ENCODE data around the gene CT83.

Gene CT83, protein sequence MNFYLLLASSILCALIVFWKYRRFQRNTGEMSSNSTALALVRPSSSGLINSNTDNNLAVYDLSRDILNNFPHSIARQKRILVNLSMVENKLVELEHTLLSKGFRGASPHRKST

DNA sequence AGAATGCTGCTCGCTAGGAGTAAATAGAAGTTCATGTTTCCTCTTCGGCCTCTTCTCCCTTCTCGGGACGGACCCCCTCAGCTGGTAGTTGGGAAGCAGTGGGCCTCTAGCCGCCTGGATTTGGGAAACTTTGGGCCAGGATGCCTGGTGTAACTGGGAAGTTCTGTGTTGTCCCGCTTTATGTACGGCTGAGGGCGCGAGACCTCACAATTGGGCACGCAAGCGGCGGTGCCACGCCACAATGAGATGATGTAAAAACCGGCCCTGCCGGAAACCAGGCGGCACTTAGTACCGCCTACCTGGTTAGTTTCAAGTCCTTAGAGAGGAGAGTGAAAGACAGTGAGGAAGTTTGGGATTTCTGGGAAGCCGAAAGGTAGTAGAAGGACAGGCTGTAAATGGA lies at the start of gene CT83:
Gene CT83 (minus strand): TSS at position 155 of the 400 bp plus-strand sequence. CDS start 120 bp downstream, at position 35.
- no peak for DNase-seq

DNA sequence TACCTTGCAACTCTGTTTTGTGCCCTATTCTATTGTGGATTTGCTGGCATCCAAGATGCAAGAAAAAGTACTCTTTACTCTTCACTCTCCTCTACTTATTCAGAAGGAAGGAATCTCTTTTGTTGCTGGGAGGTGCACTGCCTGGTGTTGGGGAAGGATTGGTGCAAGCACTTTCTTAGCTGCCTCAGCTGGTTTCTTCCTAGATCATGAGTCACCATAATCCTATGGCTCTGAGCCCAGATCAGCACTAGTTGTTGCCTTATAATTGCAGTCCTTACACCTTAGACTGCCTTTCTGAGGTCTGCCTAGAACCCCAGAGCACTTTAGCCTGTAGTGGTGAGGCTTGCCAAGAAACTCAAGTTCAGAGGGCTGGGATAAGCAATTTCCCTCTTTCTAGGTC lies 37.0 kb upstream of the CT83 start:
- DNase-seq: no peak

DNA sequence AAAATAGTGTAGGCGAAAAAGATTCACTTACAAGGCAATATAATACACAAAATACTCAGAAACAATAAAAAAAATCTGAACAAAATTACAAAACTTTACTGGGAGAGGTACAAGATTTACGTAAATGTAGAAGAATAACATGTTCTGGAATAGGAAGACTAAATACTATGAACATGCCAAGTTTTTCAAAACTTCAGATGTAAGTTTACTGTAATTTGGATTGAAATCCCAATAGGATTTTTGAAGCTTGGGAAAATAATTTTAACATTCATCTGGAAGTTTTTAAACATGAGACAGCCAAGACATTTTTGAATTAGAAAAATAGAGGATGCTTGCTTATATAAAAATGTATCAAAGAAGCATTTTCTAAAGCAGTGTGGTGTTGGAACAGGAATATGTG lies 30.5 kb upstream of the CT83 start:
- no peak for DNase-seq

DNA sequence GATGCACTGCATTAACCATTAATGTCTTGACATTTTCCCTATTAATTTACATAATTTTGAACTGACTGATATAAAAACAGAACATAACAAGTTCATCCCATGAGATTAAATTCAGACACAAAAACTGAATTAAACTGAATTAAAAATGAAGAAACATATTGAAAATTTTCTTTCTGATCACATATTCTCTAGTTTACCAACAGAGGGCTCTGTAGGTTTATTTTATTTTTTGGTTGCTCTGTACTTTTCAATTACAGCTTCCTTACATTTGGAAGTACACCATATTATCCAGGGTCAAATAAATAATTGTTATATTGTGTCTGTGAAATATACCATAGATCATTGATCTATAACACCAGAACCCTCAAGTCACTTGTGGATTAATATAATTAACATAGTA lies 27.3 kb upstream of the CT83 start:
- no peak for DNase-seq

DNA sequence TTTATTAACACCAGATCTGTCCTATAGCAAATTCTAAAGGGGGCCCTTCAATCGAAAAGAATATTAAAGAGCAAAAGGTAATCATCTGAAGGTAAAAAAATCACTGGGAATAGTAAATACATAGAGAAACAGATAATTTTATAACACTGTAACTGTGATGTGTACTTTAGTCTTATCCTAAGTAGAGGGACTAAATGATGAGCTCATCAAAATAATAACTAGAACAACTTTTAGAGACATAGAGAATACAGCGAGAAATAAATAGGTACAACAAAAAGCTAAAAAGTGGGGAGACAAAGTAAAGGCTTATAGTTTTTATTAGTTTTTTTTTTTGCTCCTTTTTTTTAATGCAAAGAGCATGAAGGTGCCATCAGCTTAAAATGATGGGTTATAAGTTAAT lies 17.3 kb upstream of the CT83 start:
- DNase-seq: no peak

DNA sequence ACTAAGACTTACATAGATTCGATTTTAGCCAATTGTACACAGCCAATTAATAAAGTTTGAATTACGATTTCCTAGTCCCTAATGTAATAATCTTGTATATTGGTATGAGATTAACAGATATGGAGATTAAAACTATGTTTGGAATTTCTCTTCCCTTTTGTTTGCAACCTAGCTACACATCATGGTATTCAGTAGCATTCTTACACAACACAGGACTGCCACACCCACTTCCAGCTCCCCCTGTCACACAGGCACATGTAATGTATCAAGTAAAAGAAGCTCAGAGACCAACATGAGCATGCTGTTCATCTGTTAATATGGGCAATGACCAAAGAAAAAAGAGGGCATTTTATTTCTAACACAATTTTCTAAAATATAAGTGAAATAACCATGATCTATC lies 13.6 kb downstream of the CT83 start:
- no peak for DNase-seq

DNA sequence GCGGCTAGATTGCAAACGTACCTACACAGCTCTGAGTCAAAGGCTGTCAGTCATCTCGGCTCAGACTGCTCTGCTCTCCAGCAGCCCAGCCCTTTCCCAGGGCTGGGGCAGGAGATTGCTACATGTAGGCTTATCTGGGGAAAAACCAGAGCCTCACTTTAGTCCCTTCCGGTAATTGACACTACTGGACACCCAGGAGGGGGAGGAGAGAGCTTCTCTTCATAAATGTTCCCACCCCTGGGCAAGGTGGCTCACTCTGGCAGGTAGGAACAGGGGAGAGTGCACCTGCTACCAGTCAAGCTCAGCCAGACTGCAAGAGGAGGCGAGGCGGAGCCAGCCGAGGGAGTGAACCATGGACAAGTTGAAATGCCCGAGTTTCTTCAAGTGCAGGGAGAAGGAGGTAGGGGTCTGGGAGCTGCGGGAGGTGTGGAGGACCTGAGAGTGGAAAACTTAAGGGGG lies 26.4 kb downstream of the CT83 start, which contains the start of gene SLC6A14:
Gene SLC6A14 (plus strand): TSS at position 249 of the 459 bp plus-strand sequence. CDS start 104 bp downstream, at position 353.
- no peak for DNase-seq

DNA sequence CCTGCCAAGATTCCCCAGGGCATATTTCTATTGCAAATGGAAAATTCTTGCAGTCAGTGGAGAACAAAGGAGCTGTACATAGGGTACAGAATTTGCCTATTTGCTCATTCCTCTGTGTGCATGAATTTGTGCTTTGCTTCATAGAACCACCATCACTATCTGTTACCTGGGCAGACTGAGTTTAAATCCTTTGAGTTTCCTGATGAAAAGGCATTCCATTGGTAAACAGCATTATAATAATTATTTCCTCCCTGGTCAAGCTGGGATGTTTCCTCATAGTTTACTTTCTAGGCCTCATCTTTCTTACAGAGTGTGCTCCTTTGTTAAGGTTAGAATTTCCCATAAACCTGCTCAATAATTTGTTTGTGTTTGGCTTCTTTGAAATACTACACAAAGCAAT lies 27.2 kb downstream of the CT83 start:
- DNase-seq: no peak

DNA sequence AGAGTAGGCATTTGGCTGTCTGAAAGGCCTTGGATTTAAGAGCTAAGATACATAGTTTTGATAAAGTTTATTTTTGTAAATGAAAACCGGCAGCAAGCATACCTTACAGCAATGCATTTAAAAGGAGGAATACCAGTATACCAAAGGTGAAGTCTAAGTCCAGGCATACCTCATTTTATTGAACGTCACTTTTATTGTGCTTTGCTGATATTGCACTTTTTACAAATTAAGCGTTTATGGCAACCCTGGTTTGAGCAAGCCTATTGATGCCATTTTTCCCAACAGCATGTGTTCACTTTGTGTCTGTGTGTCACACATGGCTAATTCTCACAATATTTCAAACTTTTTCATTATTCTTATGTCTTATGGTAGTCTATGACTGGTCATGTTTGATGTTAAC lies 34.8 kb downstream of the CT83 start:
- no peak for DNase-seq

DNA sequence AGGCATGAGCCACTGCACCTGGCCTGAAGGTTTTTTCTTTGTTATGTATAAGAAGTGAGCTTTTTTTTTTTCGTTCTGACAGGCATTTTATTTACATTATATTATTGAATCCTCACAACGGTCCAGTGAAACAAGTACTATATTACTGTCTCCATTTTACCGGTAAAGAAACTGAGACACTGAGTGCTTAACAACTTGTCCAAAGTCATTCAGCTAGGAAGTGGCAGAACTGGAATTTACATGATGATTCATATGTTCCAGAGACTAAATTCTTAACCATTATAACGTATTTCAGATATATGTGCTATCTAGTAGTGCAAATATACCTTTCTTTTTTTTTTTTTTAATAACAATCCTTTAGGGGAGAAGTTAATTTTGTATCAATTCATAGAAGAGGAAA lies 44.8 kb downstream of the CT83 start:
- no peak for DNase-seq

DNA sequence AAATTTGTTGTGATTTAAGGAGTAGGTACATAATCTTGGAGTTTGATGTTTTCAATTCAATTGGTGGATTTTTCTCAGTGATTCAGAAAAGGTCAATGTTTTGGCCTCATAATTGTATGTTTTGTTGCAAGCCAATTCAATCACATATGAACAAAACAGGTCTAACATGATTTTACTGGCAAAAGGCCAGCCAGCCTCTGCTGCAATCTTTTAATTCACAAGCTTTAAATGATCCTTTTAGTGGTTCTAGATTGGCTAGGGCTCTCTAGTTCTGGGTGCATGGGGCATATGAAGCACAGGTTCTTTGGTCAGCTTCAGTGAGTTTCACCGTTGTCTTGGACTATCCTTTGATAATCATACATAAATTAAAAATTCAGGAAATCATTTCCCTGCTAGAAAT lies 45.6 kb downstream of the CT83 start:
- DNase-seq: no peak

DNA sequence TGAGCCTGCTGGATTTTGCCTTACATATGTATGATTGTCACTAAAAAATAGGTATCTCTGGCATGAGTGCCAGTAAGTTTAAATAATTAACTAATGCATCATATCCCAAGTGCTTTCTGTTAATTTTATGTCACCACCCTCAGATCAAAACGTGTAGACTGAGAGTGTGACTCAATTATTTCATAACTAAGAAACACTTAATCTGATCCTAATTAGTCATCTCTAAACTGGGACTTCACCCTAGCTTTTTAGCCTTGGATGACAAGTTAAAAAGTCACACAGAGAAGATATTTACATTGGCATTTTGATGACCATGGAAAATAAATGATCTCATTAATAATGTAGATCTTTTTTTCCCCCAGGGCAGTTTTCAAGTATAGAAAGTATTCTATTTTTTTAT lies 49.5 kb downstream of the CT83 start:
- no peak for DNase-seq
